Fibroblast of villous mesenchyme (primary cell): ENCODE data around the gene PAX5. TPM values are rescaled to one million over a fixed set of nuclear protein-coding genes. Genes with fewer than 3 reads are reported as not detected.
"Not testable (repeated sequence)": the region's sequence is repeated elsewhere in the genome, so short reads cannot be mapped to it uniquely, and the experiment has no call there.

Experiments used
- DNase-seq: peaks from one replicate; pipeline ENCODE4 v3.0.0-alpha.2; 2010; ENCODE audit warnings: low read depth
- H3K4me3 ChIP-seq: 2 replicates; pipeline ENCODE4 v1.5.1; 2011; ENCODE audit warnings: low read depth, mild to moderate bottlenecking, low read length
- CTCF ChIP-seq: IDR thresholded peaks from 2 replicates; pipeline ENCODE4 v1.5.1; 2012; ENCODE audit warnings: low read depth, mild to moderate bottlenecking, low read length; ENCODE audit not compliant: insufficient read depth
- total RNA-seq: library from RNA; depleted of rRNA; stranded (reverse); fragments of >200 nt; gene quantifications from 2 replicates; pipeline ENCODE4 v1.2.3, GENCODE V29; 2012

PAX5 gene
- total RNA-seq, 1 donor: not detected

- H3K4me3 ChIP-seq: no peak overlapping the region
- no peak for TF ChIP-seq CTCF
- DNase-seq: no peak
Measured at GRCh38 chr9:36870960-36871359, 163.1 kb downstream of the PAX5 start.

GRCh38 chr9:36869605-36870004 lies 164.5 kb downstream of the PAX5 start:
- not testable (repeated sequence) for DNase-seq, H3K4me3 ChIP-seq

GRCh38 chr9:36868586-36869282 lies 165.3 kb downstream of the PAX5 start:
- TF ChIP-seq CTCF: no peak
- H3K4me3 ChIP-seq: no peak overlapping the region
- no peak for DNase-seq

GRCh38 chr9:36867672-36868471 lies 166.2 kb downstream of the PAX5 start:
- H3K4me3 ChIP-seq: no peak overlapping the region
- TF ChIP-seq CTCF: no peak
- no peak for DNase-seq

- DNase-seq: no peak
- no peak for TF ChIP-seq CTCF
- no peak overlapping the region for H3K4me3 ChIP-seq
Measured at GRCh38 chr9:36867241-36867640, 166.8 kb downstream of the PAX5 start.

- DNase-seq: no peak
- no peak overlapping the region for H3K4me3 ChIP-seq
- TF ChIP-seq CTCF: no peak
Measured at GRCh38 chr9:36866840-36867239, 167.2 kb downstream of the PAX5 start.

GRCh38 chr9:36865731-36866635 lies 168.1 kb downstream of the PAX5 start:
- no peak overlapping the region for H3K4me3 ChIP-seq
- DNase-seq: no peak
- TF ChIP-seq CTCF: no peak
